ENCODE data around the gene NLRP5.

DNA sequence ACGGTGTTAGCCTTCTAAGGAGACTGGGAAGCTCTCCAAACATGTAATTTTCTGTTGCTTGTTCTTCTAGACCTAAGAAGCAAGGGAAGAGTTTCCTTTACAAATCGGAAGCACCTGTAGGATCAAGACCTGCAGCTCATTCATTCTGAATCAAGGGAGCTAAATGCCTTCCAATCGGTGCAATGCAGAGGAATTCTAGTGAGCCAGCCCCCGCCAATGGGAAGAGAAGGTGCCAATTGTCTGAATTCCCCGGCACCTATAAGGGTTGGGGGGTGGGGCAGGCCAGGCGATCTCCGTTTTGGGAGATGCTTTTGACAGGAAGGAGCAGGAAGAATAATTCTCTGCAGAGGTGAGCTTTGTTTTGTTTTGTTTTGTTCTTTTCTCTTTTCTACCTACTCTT lies 47.4 kb upstream of the NLRP5 start:
- TF ChIP-seq EZH2 (IDR thresholded peaks at IDR 0.05; ENCODE audit: low read length, unreplicated experiment) (no peak), EZH2phosphoT487 (IDR thresholded peaks at IDR 0.05; ENCODE audit: borderline replicate concordance, low read length) (no peak)
- TF ChIP-seq, protein P1, sequence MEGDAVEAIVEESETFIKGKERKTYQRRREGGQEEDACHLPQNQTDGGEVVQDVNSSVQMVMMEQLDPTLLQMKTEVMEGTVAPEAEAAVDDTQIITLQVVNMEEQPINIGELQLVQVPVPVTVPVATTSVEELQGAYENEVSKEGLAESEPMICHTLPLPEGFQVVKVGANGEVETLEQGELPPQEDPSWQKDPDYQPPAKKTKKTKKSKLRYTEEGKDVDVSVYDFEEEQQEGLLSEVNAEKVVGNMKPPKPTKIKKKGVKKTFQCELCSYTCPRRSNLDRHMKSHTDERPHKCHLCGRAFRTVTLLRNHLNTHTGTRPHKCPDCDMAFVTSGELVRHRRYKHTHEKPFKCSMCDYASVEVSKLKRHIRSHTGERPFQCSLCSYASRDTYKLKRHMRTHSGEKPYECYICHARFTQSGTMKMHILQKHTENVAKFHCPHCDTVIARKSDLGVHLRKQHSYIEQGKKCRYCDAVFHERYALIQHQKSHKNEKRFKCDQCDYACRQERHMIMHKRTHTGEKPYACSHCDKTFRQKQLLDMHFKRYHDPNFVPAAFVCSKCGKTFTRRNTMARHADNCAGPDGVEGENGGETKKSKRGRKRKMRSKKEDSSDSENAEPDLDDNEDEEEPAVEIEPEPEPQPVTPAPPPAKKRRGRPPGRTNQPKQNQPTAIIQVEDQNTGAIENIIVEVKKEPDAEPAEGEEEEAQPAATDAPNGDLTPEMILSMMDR (conservative IDR thresholded peaks at IDR 0.05; ENCODE audit: low read depth, low read length): no peak
